GM20000 (cell line): ENCODE results near the gene TET3.

Source experiments
- DNase-seq: peaks from one replicate; pipeline ENCODE4 v3.0.0; 2012; ENCODE audit warnings: low spot score
- CTCF ChIP-seq: IDR thresholded peaks from 2 replicates; pipeline ENCODE4 v1.5.1; 2012; ENCODE audit warnings: mild to moderate bottlenecking, control low read depth; ENCODE audit errors: extremely low read depth, missing control alignments

The TET3 gene

DNA sequence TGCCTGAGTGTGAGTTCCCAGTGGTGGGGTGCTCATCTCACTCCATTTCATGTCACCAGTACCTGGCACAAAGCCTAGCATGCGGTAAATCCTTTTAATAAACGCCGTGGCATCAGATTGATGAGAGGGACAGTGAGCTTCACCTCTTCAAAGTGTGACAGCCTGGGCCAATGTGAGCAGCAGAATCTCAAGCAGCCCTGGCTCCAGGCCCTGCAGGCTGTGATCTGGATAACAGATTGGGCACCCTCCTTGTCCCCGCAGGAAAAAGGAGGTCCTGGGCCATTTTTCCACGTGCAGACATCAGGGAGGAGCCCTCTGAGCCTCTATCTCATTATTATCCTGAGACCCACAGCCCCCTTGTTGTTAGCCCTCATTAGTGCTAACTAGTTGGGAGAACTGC lies 34.8 kb downstream of the TET3 start:
- TF ChIP-seq CTCF: no peak
- DNase-seq: no peak

- DNase-seq: no peak
- no peak for TF ChIP-seq CTCF
Measured at GRCh38 chr2:74020702-74021406, 36.1 kb downstream of the TET3 start.

GRCh38 chr2:74021407-74021755 lies 36.7 kb downstream of the TET3 start:
- TF ChIP-seq CTCF: no peak
- DNase-seq: no peak

GRCh38 chr2:74024216-74024615 lies 39.5 kb downstream of the TET3 start:
- no peak for DNase-seq
- TF ChIP-seq CTCF: no peak

- no peak for DNase-seq
- TF ChIP-seq CTCF: no peak
Measured at GRCh38 chr2:74025971-74026612, 41.4 kb downstream of the TET3 start.

DNA sequence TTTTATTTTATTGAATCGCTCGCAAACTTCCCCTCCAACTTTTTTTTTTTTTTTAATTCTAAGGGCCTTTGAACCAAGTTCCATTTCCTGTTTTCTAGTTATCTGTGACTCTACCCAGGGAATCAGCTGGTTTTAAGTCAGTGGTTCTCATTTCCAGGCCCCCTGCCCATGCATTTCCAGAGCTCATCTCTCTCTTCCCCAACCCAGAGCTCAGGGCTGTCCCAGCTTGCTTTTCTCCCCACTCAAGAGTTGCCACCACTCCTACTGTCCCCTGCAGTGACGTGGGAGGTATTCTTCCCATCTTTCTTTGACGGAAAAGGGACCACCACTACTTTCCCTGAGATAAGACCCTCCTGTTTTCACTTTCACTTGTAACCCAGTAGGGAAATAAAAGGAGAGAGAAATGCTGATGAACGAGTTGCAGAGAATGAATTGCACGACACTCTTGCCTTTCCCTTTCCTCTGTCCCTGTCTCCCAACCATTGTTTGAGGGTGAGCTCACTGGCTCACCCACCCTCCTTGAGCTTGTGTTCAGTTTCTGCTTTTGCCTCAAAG lies 42.1 kb downstream of the TET3 start:
- TF ChIP-seq CTCF: no peak
- no peak for DNase-seq

DNA sequence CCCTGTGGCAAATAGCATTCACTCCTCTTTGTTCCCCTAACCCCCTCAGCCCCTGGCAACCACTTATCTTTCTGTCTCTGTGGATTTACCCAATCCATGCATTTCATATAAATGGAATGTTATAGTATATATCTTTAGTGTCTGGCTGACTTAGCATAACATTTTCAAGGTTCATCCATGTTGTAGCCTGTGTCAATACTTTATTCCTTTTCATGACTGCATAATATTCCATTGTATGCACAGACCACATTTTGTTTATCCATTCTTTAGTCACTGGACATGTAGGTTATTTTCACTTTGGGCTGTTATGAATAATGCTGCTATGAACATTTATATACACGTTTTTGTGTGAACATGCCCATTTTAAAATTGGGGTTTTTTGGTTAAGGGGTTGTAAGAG lies 42.8 kb downstream of the TET3 start:
- TF ChIP-seq CTCF: no peak
- no peak for DNase-seq
